ENCODE measurements around the gene PHF1. TPM values are rescaled to one million over a fixed set of nuclear protein-coding genes. Genes with fewer than 3 reads are reported as not detected.
A peak's percentile ranks its signal among the peaks of the same experiment; 100 is the strongest.

The PHF1 gene
- total RNA-seq, 1 experiment from 2014 or later: 49.7 TPM

- DNase-seq (ENCODE audit: low read depth): no peak
These were observed 42.7 kb downstream of the PHF1 start for GRCh38 chr6:33453393-33454008.

DNA sequence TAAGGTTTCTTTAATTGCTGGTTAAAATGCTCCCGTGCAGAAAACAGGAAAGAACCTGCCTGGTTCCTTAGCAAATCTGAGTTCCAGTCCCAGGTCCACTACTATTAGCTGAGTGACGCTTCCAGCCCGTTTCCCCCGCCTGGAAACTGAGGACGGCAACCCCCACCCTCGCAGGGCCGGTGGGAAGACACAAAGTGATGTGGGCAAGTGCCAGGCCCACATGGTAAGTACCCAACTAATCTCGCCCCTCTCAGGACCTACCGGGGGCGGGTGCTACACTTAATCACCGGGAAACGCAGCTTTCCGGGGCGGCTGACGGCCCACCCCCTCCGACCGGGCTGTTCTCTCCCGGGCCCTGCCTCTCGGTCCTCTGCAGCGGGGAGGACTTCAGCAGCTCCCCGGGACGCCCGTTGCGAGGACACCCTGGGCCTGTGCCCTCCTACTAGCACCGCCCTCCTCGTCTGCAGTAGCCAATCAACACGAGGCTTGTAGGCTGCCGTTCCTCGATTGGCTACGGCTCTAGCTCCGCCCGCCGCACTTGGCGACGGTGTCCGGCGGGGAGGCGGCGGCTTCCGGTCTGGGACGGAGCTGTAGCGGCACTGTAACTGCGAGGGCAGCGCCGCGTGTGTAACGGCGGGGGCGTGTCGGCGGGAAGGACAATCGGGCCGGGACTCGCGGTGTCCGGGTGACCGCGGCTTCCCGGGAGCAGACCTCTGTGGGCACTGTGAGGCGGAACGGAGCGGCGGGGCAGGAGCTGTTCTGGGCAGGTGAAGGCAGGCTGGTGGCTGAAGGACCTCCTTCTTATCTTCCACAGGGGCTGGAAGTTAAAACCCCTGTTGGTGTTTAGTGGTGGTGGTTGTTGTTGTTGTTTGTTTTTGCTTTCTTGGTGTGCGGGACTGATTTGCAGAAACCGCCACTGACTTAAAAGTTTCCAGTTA lies 43.5 kb downstream of the PHF1 start, which contains the start of gene ZBTB9:
Gene ZBTB9 (plus strand): TSS at position 568 of the 938 bp plus-strand sequence. CDS start 525 bp downstream, outside the sequence.
- peak; percentile 93 for DNase-seq (ENCODE audit: low read depth)

DNA sequence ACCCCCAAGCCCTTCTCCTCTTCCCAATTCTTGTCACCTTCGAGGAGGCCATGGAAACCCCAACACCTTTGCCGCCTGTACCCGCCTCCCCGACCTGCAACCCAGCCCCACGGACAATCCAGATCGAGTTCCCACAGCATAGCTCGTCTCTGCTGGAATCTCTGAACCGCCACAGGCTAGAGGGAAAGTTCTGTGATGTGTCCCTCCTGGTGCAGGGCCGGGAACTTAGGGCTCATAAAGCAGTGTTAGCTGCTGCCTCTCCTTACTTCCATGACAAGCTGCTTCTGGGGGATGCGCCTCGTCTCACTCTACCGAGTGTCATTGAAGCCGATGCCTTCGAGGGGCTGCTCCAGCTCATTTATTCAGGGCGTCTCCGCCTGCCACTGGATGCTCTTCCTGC lies 44.2 kb downstream of the PHF1 start:
- DNase-seq (ENCODE audit: low read depth): no peak

DNA sequence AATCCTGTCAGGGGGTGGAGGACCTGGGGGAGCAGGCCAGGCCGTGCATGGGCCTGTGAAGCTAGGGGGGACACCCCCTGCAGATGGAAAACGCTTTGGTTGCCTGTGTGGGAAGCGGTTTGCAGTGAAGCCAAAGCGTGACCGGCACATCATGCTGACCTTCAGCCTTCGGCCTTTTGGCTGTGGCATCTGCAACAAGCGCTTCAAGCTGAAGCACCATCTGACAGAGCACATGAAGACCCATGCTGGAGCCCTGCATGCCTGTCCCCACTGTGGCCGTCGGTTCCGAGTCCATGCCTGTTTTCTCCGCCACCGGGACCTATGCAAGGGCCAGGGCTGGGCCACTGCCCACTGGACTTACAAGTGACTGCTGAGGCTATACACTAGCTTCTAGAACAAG lies 45.3 kb downstream of the PHF1 start:
- DNase-seq (ENCODE audit: low read depth): no peak

GRCh38 chr6:33458676-33459075 lies 47.9 kb downstream of the PHF1 start:
- DNase-seq (ENCODE audit: low read depth): no peak

DNA sequence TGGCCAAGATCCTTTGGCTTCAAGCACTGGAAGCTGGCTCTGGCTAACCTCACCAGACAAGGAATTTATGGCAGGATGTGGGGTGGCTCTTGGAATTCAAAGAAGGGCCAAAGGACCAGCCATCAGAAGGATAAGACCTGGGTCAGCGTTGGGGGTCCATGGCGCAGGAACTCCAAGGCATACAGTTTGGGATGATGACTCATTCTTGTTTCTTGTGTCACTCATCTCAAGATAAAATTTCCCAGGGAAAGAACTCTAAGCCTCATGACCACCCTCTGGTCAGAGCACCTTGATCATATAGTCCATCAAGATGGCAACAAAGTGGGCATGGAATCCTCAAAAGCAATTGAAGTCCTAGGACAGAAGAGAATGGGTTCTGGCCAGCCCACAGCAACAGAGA lies 48.4 kb downstream of the PHF1 start:
- DNase-seq (ENCODE audit: low read depth): no peak

Other genes with a start within 250 kb of the PHF1 start
- gene COL11A2, start 218.5 kb upstream of the PHF1 start, total RNA-seq (2014; rRNA removed): 0.96 and 1.1 TPM in 2 replicates
- gene RXRB, start 210.3 kb upstream of the PHF1 start, total RNA-seq (2014; rRNA removed): 17.4 and 23.0 TPM in 2 replicates
- 91.9 and 104 TPM in 2 replicates for gene SLC39A7, start 210.1 kb upstream of the PHF1 start, total RNA-seq (2014; rRNA removed)
- 7.9 and 9.1 TPM in 2 replicates for gene HSD17B8, start 206.4 kb upstream of the PHF1 start, total RNA-seq (2014; rRNA removed)
- gene RING1, start 202.5 kb upstream of the PHF1 start, total RNA-seq (2014; rRNA removed): 17.4 and 22.2 TPM in 2 replicates
- 40.0 and 51.0 TPM in 2 replicates for gene VPS52, start 139.1 kb upstream of the PHF1 start, total RNA-seq (2014; rRNA removed)
- 2,111 and 2,414 TPM in 2 replicates for gene RPS18, start 138.9 kb upstream of the PHF1 start, total RNA-seq (2014; rRNA removed)
- 0.06 and 0.19 TPM in 2 replicates for gene B3GALT4, start 133.9 kb upstream of the PHF1 start, total RNA-seq (2014; rRNA removed)
- gene WDR46, start 121.8 kb upstream of the PHF1 start, total RNA-seq (2014; rRNA removed): 83.7 and 98.3 TPM in 2 replicates
- 67.6 and 82.1 TPM in 2 replicates for gene PFDN6, start 121.4 kb upstream of the PHF1 start, total RNA-seq (2014; rRNA removed)
- gene RGL2, start 112.1 kb upstream of the PHF1 start, total RNA-seq (2014; rRNA removed): 20.6 and 24.4 TPM in 2 replicates
- 44.9 and 57.9 TPM in 2 replicates for gene TAPBP, start 96.9 kb upstream of the PHF1 start, total RNA-seq (2014; rRNA removed)
- 10.1 and 15.0 TPM in 2 replicates for gene ZBTB22, start 93.3 kb upstream of the PHF1 start, total RNA-seq (2014; rRNA removed)
- gene DAXX, start 88.1 kb upstream of the PHF1 start, total RNA-seq (2014; rRNA removed): 51.6 and 64.3 TPM in 2 replicates
- 97.6 and 98.5 TPM in 2 replicates for gene KIFC1, start 19.2 kb upstream of the PHF1 start, total RNA-seq (2014; rRNA removed)
- 230 and 234 TPM in 2 replicates for gene CUTA, start 7.1 kb downstream of the PHF1 start, total RNA-seq (2014; rRNA removed)
- 2.4 and 4.2 TPM in 2 replicates for gene SYNGAP1, start 9.1 kb downstream of the PHF1 start, total RNA-seq (2014; rRNA removed)
- 5.5 and 5.7 TPM in 2 replicates for gene ZBTB9, start 43.6 kb downstream of the PHF1 start, total RNA-seq (2014; rRNA removed)
- 18.5 and 19.3 TPM in 2 replicates for gene BAK1, start 169.3 kb downstream of the PHF1 start, total RNA-seq (2014; rRNA removed)
- 48.6 and 50.1 TPM in 2 replicates for gene ITPR3, start 210.3 kb downstream of the PHF1 start, total RNA-seq (2014; rRNA removed)

All from LHCN-M2 (cell line).